SH-SY5Y (cell line): Measurements from ENCODE around the gene TARBP1.

Experiments used
- GATA2 ChIP-seq: IDR thresholded peaks from 2 replicates; pipeline ENCODE4 v1.6.1; 2011; ENCODE audit warnings: mild to moderate bottlenecking, low read depth, low read length
- GATA3 ChIP-seq: IDR thresholded peaks from 2 replicates; pipeline ENCODE4 v1.6.1; 2011; ENCODE audit warnings: low read depth, mild to moderate bottlenecking, low read length, moderate library complexity

DNA sequence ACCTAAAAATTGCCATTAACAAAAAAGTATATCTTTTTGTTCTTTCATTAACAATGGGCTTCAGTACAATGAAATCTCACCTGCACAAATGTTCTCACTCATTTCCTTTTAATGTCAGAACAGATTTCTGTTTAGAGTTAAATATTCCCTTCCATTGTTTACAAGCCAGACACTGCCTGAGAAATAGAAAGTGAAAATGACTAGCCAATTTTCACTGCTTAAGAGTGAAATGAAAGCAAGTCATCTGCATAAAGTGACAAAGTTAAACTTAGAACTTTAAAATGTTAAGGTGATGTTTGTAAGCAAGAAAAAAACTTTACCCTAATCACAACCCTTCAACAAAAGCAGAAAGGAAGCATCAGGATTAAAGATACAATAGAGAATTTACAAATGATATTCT lies 78.2 kb downstream of the TARBP1 start:
- no peak for TF ChIP-seq GATA2
- TF ChIP-seq GATA3 = no peak
